ENCODE measurements around the gene HSPB6. TPM values are rescaled to one million over a fixed set of nuclear protein-coding genes. Genes with fewer than 3 reads are reported as not detected.

HSPB6 gene
- total RNA-seq, 2 experiments from 2014 or later: 0.29 to 0.69 TPM

DNA sequence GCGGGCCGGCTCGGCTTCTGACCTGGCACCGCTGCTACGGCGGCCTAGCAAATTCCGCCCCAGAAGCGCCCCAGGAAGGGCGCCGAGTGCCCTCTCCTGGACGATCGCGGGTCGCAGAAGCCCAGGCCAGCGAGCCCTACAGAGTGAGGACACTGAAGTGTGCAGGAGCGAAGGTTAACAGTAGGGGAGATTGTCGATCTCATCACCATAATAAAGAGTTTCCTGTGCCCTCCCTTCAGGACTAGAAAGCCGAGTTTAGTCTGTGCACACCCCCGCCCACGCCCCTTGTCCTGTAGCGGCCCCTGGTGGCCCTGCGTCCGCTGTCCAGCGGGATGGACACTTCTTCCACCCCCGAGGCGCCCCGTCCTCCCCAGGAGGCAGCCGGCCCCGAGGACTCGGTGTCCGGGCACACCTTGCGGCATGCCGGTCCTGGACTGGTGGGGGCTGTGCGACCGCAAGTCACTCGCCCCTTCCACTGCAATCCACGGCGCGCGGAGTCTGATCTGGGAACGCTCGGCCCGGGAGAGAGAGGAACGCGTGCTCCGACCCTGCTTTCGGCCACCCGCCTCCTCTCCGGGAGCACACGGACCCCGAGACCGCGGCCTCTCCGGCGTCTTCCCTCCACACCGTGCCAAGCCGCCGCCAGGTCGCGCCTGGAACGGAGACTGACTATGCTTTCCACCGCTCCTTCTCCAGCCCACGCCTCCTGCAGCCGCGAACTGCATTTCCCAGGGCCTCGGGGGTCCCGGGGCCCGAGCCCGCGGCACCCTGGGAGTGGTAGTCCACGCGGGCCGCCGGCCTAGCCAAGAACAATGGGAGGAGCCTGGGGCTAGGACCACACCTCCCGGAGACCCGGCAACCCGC is 39.8 kb downstream of the HSPB6 start:
- Mint-ChIP-seq H3K27me3 (no peaks in the 10 kb centered on the region), H3K4me1 (peaks cover 66% of the 10 kb centered on the region)

DNA sequence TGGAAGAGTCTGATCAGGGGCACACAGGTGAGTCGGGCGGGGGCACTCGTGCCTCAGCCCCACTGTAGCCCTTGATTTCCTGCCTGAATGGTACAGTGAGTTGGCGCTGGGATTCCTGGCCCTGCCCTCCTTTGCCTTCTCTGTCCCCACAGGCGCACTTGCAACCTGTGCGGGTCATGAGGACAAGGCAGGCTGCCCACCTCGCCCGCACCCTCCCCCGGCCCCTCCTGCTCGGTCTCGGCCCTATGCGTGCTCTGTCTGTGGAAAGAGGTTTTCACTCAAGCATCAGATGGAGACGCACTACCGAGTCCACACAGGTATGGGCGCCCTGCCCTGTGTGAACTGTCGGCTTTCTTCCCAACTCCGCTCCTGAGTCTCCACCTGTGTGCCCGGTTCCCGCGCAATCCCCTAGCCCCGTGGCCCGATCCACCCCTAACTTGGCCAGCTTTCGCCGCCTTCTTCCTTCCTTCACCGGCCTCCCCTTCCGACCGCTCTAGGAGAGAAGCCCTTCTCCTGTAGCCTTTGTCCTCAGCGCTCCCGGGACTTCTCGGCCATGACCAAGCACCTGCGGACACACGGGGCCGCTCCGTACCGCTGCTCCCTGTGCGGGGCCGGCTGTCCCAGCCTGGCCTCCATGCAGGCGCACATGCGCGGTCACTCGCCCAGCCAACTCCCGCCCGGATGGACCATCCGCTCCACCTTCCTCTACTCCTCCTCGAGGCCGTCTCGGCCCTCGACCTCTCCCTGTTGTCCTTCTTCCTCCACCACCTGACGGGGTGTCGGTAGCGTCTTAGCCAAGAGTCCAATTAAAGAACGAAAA is 40.6 kb downstream of the HSPB6 start:
- H3K27ac Mint-ChIP-seq: peak overlapping the region; percentile 94
- ChIA-PET CTCF (interaction anchor here (0.6 to 6.0 kb wide), 5 partner anchors 14 to 167 kb away, joined by 3 to 72 read pairs (median 4); partner anchors contain the start of gene LIN37), POLR2A (interaction anchor here (0.6 kb wide), 1 partner anchor 32 kb away, joined by 3 read pairs; the partner anchor contains the start of gene LIN37)
- peaks cover 15% of the 10 kb centered on the region for H3K36me3 Mint-ChIP-seq (ENCODE audit: low read depth)
- H3K9me3 Mint-ChIP-seq: no peaks in the 10 kb centered on the region
- no peak for DNase-seq
- H3K27me3 Mint-ChIP-seq: no peaks in the 10 kb centered on the region
- H3K4me3 Mint-ChIP-seq: peak overlapping the region; percentile 87
- peaks cover 69% of the 10 kb centered on the region for H3K4me1 Mint-ChIP-seq

More for the DNA sequence above, 39.8 kb downstream of the HSPB6 start:
- peaks cover 17% of the 10 kb centered on the region for H3K36me3 Mint-ChIP-seq (ENCODE audit: low read depth)
- peak overlapping the region; percentile 87 for H3K4me3 Mint-ChIP-seq
- ChIA-PET CTCF (interaction anchor here (1.8 to 6.0 kb wide), 3 partner anchors 15 to 31 kb away, joined by 4 to 72 read pairs (median 12); partner anchors contain the start of gene LIN37), POLR2A (no interaction called here)
- no peaks in the 10 kb centered on the region for H3K9me3 Mint-ChIP-seq
- H3K27ac Mint-ChIP-seq: peak overlapping the region; percentile 94
- peak; percentile 97 for DNase-seq

GRCh38 chr19:35715355-35715809 is 41.4 kb downstream of the HSPB6 start:
- peak overlapping the region; percentile 94 for H3K27ac Mint-ChIP-seq
- ChIA-PET POLR2A (interaction anchor here (0.6 kb wide), 1 partner anchor 33 kb away, joined by 3 read pairs; the partner anchor contains the start of gene LIN37), CTCF (interaction anchor here (0.6 to 6.0 kb wide), 8 partner anchors 10 to 362 kb away, joined by 3 to 72 read pairs (median 4); partner anchors contain the start of genes LIN37 and ZBTB32)
- peaks cover 77% of the 10 kb centered on the region for H3K4me1 Mint-ChIP-seq
- H3K27me3 Mint-ChIP-seq: no peaks in the 10 kb centered on the region
- peak overlapping the region; percentile 87 for H3K4me3 Mint-ChIP-seq
- peaks cover 12% of the 10 kb centered on the region for H3K36me3 Mint-ChIP-seq (ENCODE audit: low read depth)
- H3K9me3 Mint-ChIP-seq: no peaks in the 10 kb centered on the region
- no peak for DNase-seq

DNA sequence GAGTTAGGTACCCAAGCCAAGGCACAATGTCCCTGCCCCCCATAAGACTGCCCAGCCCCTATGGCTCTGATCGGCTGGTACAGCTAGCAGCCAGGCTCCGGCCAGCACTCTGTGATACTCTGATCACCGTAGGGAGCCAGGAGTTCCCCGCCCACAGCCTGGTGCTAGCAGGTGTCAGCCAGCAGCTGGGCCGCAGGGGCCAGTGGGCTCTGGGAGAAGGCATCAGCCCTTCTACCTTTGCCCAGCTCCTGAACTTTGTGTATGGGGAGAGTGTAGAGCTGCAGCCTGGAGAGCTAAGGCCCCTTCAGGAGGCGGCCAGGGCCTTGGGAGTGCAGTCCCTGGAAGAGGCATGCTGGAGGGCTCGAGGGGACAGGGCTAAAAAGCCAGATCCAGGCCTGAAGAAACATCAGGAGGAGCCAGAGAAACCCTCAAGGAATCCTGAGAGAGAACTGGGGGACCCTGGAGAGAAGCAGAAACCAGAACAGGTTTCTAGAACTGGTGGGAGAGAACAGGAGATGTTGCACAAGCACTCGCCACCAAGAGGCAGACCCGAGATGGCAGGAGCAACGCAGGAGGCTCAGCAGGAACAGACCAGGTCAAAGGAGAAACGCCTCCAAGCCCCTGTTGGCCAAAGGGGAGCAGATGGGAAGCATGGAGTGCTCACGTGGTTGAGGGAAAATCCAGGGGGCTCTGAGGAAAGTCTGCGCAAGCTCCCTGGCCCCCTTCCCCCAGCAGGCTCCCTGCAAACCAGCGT is 42.1 kb downstream of the HSPB6 start:
- POLR2A ChIA-PET: interaction anchor here (0.7 to 4.3 kb wide), 2 partner anchors 12 to 299 kb away, joined by 3 to 31 read pairs; no protein-coding TSS in a partner anchor
- H3K4me1 Mint-ChIP-seq: peaks cover 78% of the 10 kb centered on the region

DNA sequence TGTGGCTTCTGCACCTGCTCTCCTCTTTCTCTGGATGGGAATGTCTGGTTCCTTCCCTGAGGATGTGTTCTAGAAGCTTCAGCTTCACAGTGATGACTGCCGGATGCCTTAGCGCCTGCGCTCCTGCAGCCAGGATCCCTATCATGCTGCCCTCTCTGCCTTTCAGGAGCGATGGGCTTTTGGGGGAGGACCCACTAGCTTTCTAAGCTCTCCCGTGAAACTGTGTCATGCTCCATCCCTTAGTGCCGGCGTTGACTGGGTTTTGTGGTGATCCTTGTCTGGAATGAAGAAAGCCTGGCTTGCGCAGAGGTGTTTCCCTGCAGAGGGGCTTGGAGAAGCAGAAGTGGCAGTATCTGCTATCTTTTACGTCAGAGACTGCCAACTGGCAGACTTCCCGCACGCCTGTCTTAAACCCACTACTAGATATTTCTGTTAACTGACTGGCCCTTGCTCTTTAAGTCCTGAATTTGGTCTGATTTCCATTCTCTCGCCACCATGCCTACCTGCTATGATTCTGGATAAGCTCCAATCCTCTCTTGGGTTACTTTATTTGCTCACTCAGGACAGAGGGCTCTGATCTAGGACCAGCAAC is 42.8 kb downstream of the HSPB6 start:
- Mint-ChIP-seq H3K36me3 (ENCODE audit: low read depth) (peaks cover 6% of the 10 kb centered on the region), H3K9me3 (no peaks in the 10 kb centered on the region), H3K4me1 (peaks cover 74% of the 10 kb centered on the region), H3K27me3 (no peaks in the 10 kb centered on the region), H3K27ac (peak overlapping the region; percentile 99), H3K4me3 (peak overlapping the region; percentile 87)
- ChIA-PET CTCF (interaction anchor here (0.6 to 6.0 kb wide), 8 partner anchors 9 to 217 kb away, joined by 3 to 72 read pairs (median 8); partner anchors contain the start of genes LIN37, PSENEN, U2AF1L4 and ZBTB32), POLR2A (interaction anchor here (0.5 to 4.3 kb wide), 3 partner anchors 12 to 300 kb away, joined by 3 to 31 read pairs (median 3); no protein-coding TSS in a partner anchor)
- no peak for DNase-seq

More for the DNA sequence above, 42.1 kb downstream of the HSPB6 start:
- DNase-seq: peak; percentile 38
- H3K9me3 Mint-ChIP-seq: no peaks in the 10 kb centered on the region
- peak overlapping the region; percentile 99 for H3K27ac Mint-ChIP-seq
- H3K36me3 Mint-ChIP-seq (ENCODE audit: low read depth): peaks cover 9% of the 10 kb centered on the region
- peak overlapping the region; percentile 87 for H3K4me3 Mint-ChIP-seq
- CTCF ChIA-PET: interaction anchor here (0.6 to 6.0 kb wide), 9 partner anchors 10 to 362 kb away, joined by 3 to 72 read pairs (median 5); partner anchors contain the start of genes LIN37, PSENEN, U2AF1L4 and ZBTB32
- no peaks in the 10 kb centered on the region for H3K27me3 Mint-ChIP-seq

- DNase-seq: no peak
- ChIA-PET POLR2A (interaction anchor here (0.5 to 4.3 kb wide), 2 partner anchors 11 to 106 kb away, joined by 3 to 31 read pairs; no protein-coding TSS in a partner anchor), CTCF (interaction anchor here (1.4 to 6.0 kb wide), 7 partner anchors 8 to 34 kb away, joined by 3 to 72 read pairs (median 6); partner anchors contain the start of genes LIN37, PSENEN, U2AF1L4 and ZBTB32)
- Mint-ChIP-seq H3K36me3 (ENCODE audit: low read depth) (peaks cover 6% of the 10 kb centered on the region), H3K27me3 (no peaks in the 10 kb centered on the region), H3K27ac (peak overlapping the region; percentile 99), H3K4me3 (peak overlapping the region; percentile 87), H3K4me1 (peaks cover 70% of the 10 kb centered on the region), H3K9me3 (no peaks in the 10 kb centered on the region)
These were observed 43.4 kb downstream of the HSPB6 start for GRCh38 chr19:35713506-35713850.

DNA sequence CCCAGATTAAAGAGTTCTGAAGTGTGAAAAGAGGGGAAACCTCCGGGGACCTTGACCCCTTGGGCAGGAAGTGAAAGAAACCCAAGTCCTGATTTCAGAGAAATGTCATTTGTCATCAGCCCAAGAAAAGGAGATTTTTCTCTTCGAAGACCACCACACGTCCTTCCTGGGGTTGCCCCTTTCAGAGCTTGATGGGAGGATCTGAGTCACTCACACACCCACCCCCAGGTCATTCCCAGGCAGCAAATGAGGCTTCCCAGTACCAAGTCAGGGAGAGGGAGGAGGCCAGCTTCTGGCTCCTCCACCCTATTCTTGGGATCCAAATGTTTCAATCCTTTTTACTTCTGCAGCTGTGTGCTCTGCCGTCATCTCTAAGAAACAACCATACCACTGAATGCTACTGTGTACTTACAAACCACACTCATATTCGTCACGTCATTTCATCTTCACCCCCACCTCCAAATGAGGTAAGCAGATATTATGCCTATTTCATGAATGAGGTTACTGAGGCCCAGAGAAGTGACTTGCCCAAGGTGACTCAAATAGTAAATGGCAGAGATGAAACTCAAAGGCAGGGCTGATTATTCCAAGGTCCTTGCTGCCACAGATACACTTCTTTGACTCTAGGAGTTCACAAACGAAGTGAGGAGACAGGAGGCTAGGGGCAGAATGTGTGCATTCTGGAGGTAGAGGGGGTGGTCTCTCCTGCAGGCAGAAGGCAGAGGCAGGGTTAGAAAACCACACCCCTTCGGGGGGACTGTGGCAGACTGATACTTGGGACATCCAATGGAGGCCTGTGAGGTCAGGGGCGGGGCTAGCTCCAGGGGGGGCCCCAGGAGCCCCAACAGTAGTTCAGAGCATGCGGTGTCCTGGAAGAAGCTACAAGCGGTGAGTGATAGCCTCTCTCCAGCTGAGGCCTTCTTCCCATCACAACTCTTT is 44.0 kb downstream of the HSPB6 start:
- DNase-seq: peak; percentile 67
- Mint-ChIP-seq H3K9me3 (no peaks in the 10 kb centered on the region), H3K36me3 (ENCODE audit: low read depth) (peaks cover 6% of the 10 kb centered on the region), H3K27me3 (no peaks in the 10 kb centered on the region), H3K4me1 (peaks cover 70% of the 10 kb centered on the region), H3K27ac (peak overlapping the region; percentile 99), H3K4me3 (peak overlapping the region; percentile 87)
- POLR2A ChIA-PET: interaction anchor here (0.5 to 4.3 kb wide), 3 partner anchors 10 to 107 kb away, joined by 3 to 31 read pairs (median 3); no protein-coding TSS in a partner anchor
- CTCF ChIA-PET: interaction anchor here (0.6 to 6.0 kb wide), 9 partner anchors 8 to 96 kb away, joined by 3 to 72 read pairs (median 5); partner anchors contain the start of genes IGFLR1, LIN37, PSENEN and U2AF1L4

GRCh38 chr19:35710784-35711723 is 45.8 kb downstream of the HSPB6 start:
- Mint-ChIP-seq H3K9me3 (no peaks in the 10 kb centered on the region), H3K27ac (peak overlapping the region; percentile 99), H3K4me3 (peak overlapping the region; percentile 37), H3K27me3 (no peaks in the 10 kb centered on the region), H3K36me3 (ENCODE audit: low read depth) (peaks cover 2% of the 10 kb centered on the region), H3K4me1 (peaks cover 63% of the 10 kb centered on the region)
- peak; percentile 64 for DNase-seq
- ChIA-PET POLR2A (interaction anchor here (0.6 to 4.3 kb wide), 4 partner anchors 9 to 17 kb away, joined by 3 to 31 read pairs (median 8); no protein-coding TSS in a partner anchor), CTCF (interaction anchor here (0.7 to 6.0 kb wide), 3 partner anchors 9 to 26 kb away, joined by 5 to 72 read pairs (median 26); no protein-coding TSS in a partner anchor)

GRCh38 chr19:35708391-35708790 is 48.4 kb downstream of the HSPB6 start:
- no peak overlapping the region for H3K4me3 Mint-ChIP-seq
- ChIA-PET CTCF (interaction anchor here (0.7 to 1.2 kb wide), 5 partner anchors 14 to 555 kb away, joined by 3 to 5 read pairs (median 4); no protein-coding TSS in a partner anchor), POLR2A (no interaction called here)
- peaks cover 37% of the 10 kb centered on the region for H3K4me1 Mint-ChIP-seq
- no peak overlapping the region for H3K27ac Mint-ChIP-seq
- DNase-seq: no peak
- H3K27me3 Mint-ChIP-seq: no peaks in the 10 kb centered on the region
- no peaks in the 10 kb centered on the region for H3K9me3 Mint-ChIP-seq
- H3K36me3 Mint-ChIP-seq (ENCODE audit: low read depth): peaks cover 2% of the 10 kb centered on the region
